Stomach (tissue), 9 donors: ENCODE measurements around the gene IPP. TPM values are rescaled to one million over a fixed set of nuclear protein-coding genes. Genes with fewer than 3 reads are reported as not detected.

Source experiments
- DNase-seq, 2 donors: peaks; one replicate each; pipeline versions ENCODE4 v3.0.0 to v3.0.0-alpha.2; 2013 to 2019
- H3K27ac ChIP-seq, 5 donors: fragments of 200-600 bp in 4 of 5; sonication (generic) in 4 of 5; one replicate each; pipeline ENCODE4 v1.5.1; 2013 to 2019; ENCODE audit warnings: mild to moderate bottlenecking in 1 of 5, moderate library complexity in 1 of 5
- H3K27me3 ChIP-seq, 3 donors: fragments of 200-600 bp; sonication (generic); one replicate each; pipeline ENCODE4 v1.5.1; 2017 to 2019; ENCODE audit warnings: mixed run types in 1 of 3
- H3K36me3 ChIP-seq, 4 donors: fragments of 200-600 bp; sonication (generic); 1 replicate in 3 of 4; 2 replicates in 1 of 4; pipeline ENCODE4 v1.5.1; 2016 to 2019
- H3K4me1 ChIP-seq, 4 donors: fragments of 200-600 bp; sonication (generic); one replicate each; pipeline ENCODE4 v1.5.1; 2016 to 2019
- H3K4me3 ChIP-seq, 4 donors: fragments of 200-600 bp; sonication (generic) in 3 of 4; one replicate each; pipeline ENCODE4 v1.5.1; 2016 to 2019; ENCODE audit warnings: mild to moderate bottlenecking in 1 of 4
- H3K9me3 ChIP-seq, 4 donors: fragments of 200-600 bp; sonication (generic); one replicate each; pipeline ENCODE4 v1.5.1; 2016 to 2019
- CTCF ChIP-seq, 7 experiments: fragments of 450-650 bp in 4 of 7; fragments of 200-600 bp in 3 of 7; sonication (generic) in 3 of 7; IDR thresholded peaks; one replicate each; pipeline ENCODE4 v1.5.1; 2016 to 2019; ENCODE audit warnings: antibody characterized with exemption in 7 of 7, control low read depth in 2 of 7, mild to moderate bottlenecking in 1 of 7
- EP300 ChIP-seq: sonication (generic); formaldehyde crosslinking; IDR thresholded peaks from one replicate; pipeline ENCODE4 v1.6.1; 2017; ENCODE audit warnings: antibody characterized with exemption
- POLR2A ChIP-seq, 4 donors: fragments of 450-650 bp; IDR thresholded peaks; one replicate each; pipeline ENCODE4 v1.6.1; 2016; ENCODE audit warnings: antibody characterized with exemption in 4 of 4, control low read depth in 2 of 4, mild to moderate bottlenecking in 1 of 4, moderate library complexity in 1 of 4
- POLR2AphosphoS5 ChIP-seq, 3 donors: sonication (generic); formaldehyde crosslinking; IDR thresholded peaks; one replicate each; pipeline ENCODE4 v1.6.1; 2016; ENCODE audit warnings: antibody characterized with exemption in 3 of 3
- WGBS, 5 donors: extraction: QIAGEN DNeasy Blood & Tissue Kit in 3 of 5; methylation state at CpG; one replicate each; pipeline versions ENCODE4 v1.1.5 to v1.1.7; 2013 to 2018; 5-methylcytosine and 5-hydroxymethylcytosine counted together
- intact Hi-C: fragments of 100-400 bp; cut with DNase I; formaldehyde crosslinking; loops from one replicate; pipeline ENCODE4 v1.15.1; 2023; ENCODE audit warnings: low total_unique reads
- polyA plus RNA-seq, 3 donors: library from polyadenylated mRNA; stranded (reverse); fragments of 200-250 nt; gene quantifications; one replicate each; pipeline ENCODE4 v1.2.3, GENCODE V29; 2013
- total RNA-seq, 5 donors: library from RNA; depleted of rRNA; stranded (reverse); fragments of >200 nt; gene quantifications; one replicate each; pipeline versions ENCODE4 v1.1.0 to v1.2.3, GENCODE V29; 2014 to 2016
- donor health status: healthy with polysubstance abuse.
- donor health status: Bipolar disorder and iron deficiency.
- donor health status: healthy.

The IPP gene
- total and polyA plus RNA-seq, 8 donors: 3.2 to 19.5 (median 5.8) TPM

GRCh38 chr1:45669859-45670655 is 80.4 kb downstream of the IPP start:
- WGBS, 5 donors: 67 to 76% (median 70%) methylated on average over 6 of the region's 6 CpGs
- intact Hi-C loops: no loop called here

GRCh38 chr1:45669379-45669778 is 81.1 kb downstream of the IPP start:
- no peaks in the 10 kb centered on the region for H3K9me3 ChIP-seq
- peaks cover 0 to 1% (median under 1%) of the 10 kb centered on the region in 4 donors for H3K36me3 ChIP-seq
- H3K27ac ChIP-seq: peak overlapping the region in 1 of 5 donors; percentile 37
- intact Hi-C loops: no loop called here
- H3K4me1 ChIP-seq: peaks cover 14 to 82% (median 51%) of the 10 kb centered on the region in 4 donors
- H3K27me3 ChIP-seq: no peaks in the 10 kb centered on the region
- 46 to 67% (median 58%) methylated on average over 1 of the region's 1 CpG for WGBS, 5 donors
- TF ChIP-seq CTCF (IDR thresholded peaks at IDR 0.05) (no peak), POLR2A (IDR thresholded peaks at IDR 0.05) (no peak)
- no peak overlapping the region for H3K4me3 ChIP-seq
- no peak for DNase-seq

More at GRCh38 chr1:45669859-45670655, 80.4 kb downstream of the IPP start:
- H3K27me3 ChIP-seq: no peaks in the 10 kb centered on the region
- H3K36me3 ChIP-seq: peaks cover 0 to 6% (median 2%) of the 10 kb centered on the region in 4 donors
- no peak for DNase-seq
- H3K9me3 ChIP-seq: no peaks in the 10 kb centered on the region
- peak overlapping the region in 1 of 5 donors; percentile 5 for H3K27ac ChIP-seq
- TF ChIP-seq EP300 (no peak), CTCF (IDR thresholded peaks at IDR 0.05) (no peak), POLR2AphosphoS5 (IDR thresholded peaks at IDR 0.05) (no peak), POLR2A (IDR thresholded peaks at IDR 0.05) (no peak)
- no peak overlapping the region for H3K4me3 ChIP-seq
- H3K4me1 ChIP-seq: peaks cover 18 to 89% (median 57%) of the 10 kb centered on the region in 4 donors

DNA sequence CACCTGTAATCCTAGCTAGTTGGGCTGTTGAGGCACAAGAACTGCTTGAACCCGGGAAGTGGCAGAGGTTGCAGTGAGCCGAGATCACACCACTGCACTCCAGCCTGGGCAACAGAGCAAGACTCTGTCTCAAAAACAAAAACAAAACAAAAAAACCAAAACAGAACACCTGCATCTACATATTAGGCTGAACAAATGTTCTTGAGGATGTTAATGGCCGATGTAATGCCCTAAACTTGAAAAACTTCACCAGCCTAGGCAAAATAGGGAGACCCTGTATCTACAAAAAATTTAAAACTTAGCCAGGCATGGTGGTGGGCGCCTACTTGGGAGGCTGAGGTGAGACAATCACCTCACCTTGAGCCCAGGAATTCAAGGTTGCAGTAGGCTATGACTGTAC is 81.9 kb downstream of the IPP start:
- 90 to 100% (median 94%) methylated on average over 4 of the region's 4 CpGs for WGBS, 5 donors
- TF ChIP-seq CTCF (IDR thresholded peaks at IDR 0.05): no peak
- no peak for TF ChIP-seq POLR2A (IDR thresholded peaks at IDR 0.05)
- no peak for TF ChIP-seq POLR2AphosphoS5 (IDR thresholded peaks at IDR 0.05)
- TF ChIP-seq EP300: no peak
- intact Hi-C loops: no loop called here
- DNase-seq: no peak
- no peaks in the 10 kb centered on the region for H3K27me3 ChIP-seq
- H3K36me3 ChIP-seq: no peaks in the 10 kb centered on the region
- peaks cover 14 to 78% (median 47%) of the 10 kb centered on the region in 4 donors for H3K4me1 ChIP-seq
- no peaks in the 10 kb centered on the region for H3K9me3 ChIP-seq
- H3K27ac ChIP-seq: no peak overlapping the region
- no peak overlapping the region for H3K4me3 ChIP-seq

- Histone ChIP-seq H3K9me3 (no peaks in the 10 kb centered on the region), H3K4me1 (peaks cover 14 to 78% (median 42%) of the 10 kb centered on the region in 4 donors), H3K4me3 (no peak overlapping the region), H3K27ac (no peak overlapping the region), H3K36me3 (no peaks in the 10 kb centered on the region), H3K27me3 (no peaks in the 10 kb centered on the region)
- TF ChIP-seq POLR2AphosphoS5 (IDR thresholded peaks at IDR 0.05): no peak
- no peak for TF ChIP-seq POLR2A (IDR thresholded peaks at IDR 0.05)
- no peak for TF ChIP-seq EP300
- TF ChIP-seq CTCF (IDR thresholded peaks at IDR 0.05): no peak
- WGBS, 5 donors: 55 to 75% (median 65%) methylated on average over 8 of the region's 8 CpGs
- no peak for DNase-seq
- intact Hi-C loops: no loop called here
These were observed 82.9 kb downstream of the IPP start for GRCh38 chr1:45667321-45668111.
